GM18505 (cell line): ENCODE measurements around the gene KCNJ8.
"Not testable (repeated sequence)": the region's sequence is repeated elsewhere in the genome, so short reads cannot be mapped to it uniquely, and the experiment has no call there.

Source experiments
- ATAC-seq: cut with Tn5 transposase; IDR thresholded peaks from one replicate; pipeline ENCODE4 v1.9.1; 2021; ENCODE audit not compliant: unreplicated experiment
- POLR2A ChIP-seq: IDR thresholded peaks from 4 replicates; pipeline ENCODE4 v1.6.1; 2011; ENCODE audit warnings: borderline replicate concordance; ENCODE audit not compliant: insufficient read depth, insufficient read length; ENCODE audit errors: extremely low read depth

Gene KCNJ8

GRCh38 chr12:21774358-21775132, at the start of gene KCNJ8:
TSS of gene KCNJ8 (minus strand) at chr12:21774706. CDS start at chr12:21773616, 1,090 bp downstream.
- no peak for TF ChIP-seq POLR2A
- ATAC-seq = no peak

- ATAC-seq = no peak
- TF ChIP-seq POLR2A = no peak
Observed at GRCh38 chr12:21823581-21823980, 49.1 kb upstream of the KCNJ8 start.

- TF ChIP-seq POLR2A = no peak
- no peak for ATAC-seq
Observed at GRCh38 chr12:21819678-21820077, 45.2 kb upstream of the KCNJ8 start.

GRCh38 chr12:21819236-21819635, 44.7 kb upstream of the KCNJ8 start:
- TF ChIP-seq POLR2A = no peak
- ATAC-seq = no peak

- no peak for TF ChIP-seq POLR2A
- ATAC-seq = no peak
Observed at GRCh38 chr12:21818627-21819026, 44.1 kb upstream of the KCNJ8 start.

GRCh38 chr12:21815306-21816062, 41.0 kb upstream of the KCNJ8 start:
- no peak for ATAC-seq
- no peak for TF ChIP-seq POLR2A

- no peak for TF ChIP-seq POLR2A
- ATAC-seq = no peak
Observed at GRCh38 chr12:21814814-21815213, 40.3 kb upstream of the KCNJ8 start.

GRCh38 chr12:21814327-21814726, 39.8 kb upstream of the KCNJ8 start:
- no peak for TF ChIP-seq POLR2A
- ATAC-seq = no peak

GRCh38 chr12:21813751-21814150, 39.2 kb upstream of the KCNJ8 start:
- no peak for ATAC-seq
- TF ChIP-seq POLR2A = no peak

GRCh38 chr12:21813125-21813524, 38.6 kb upstream of the KCNJ8 start:
- no peak for ATAC-seq
- TF ChIP-seq POLR2A = no peak

GRCh38 chr12:21812340-21812739, 37.8 kb upstream of the KCNJ8 start:
- ATAC-seq = not testable (repeated sequence)

GRCh38 chr12:21809100-21809499, 34.6 kb upstream of the KCNJ8 start:
- no peak for ATAC-seq
- no peak for TF ChIP-seq POLR2A

- ATAC-seq = no peak
- TF ChIP-seq POLR2A = no peak
Observed at GRCh38 chr12:21806255-21806654, 31.7 kb upstream of the KCNJ8 start.
